GM12873 (cell line): Measurements from ENCODE around the gene MAD1L1.
A peak's percentile ranks its signal among the peaks of the same experiment; 100 is the strongest.

ENCODE experiments used
- CTCF ChIP-seq: IDR thresholded peaks from 2 replicates; pipeline ENCODE4 v1.5.1; 2012; ENCODE audit warnings: low read depth, mild to moderate bottlenecking, moderate library complexity, low read length, control low read depth; ENCODE audit not compliant: insufficient read depth; ENCODE audit errors: missing control alignments

The MAD1L1 gene

GRCh38 chr7:1813394-1814088 is 419.2 kb downstream of the MAD1L1 start:
- TF ChIP-seq CTCF: no peak

GRCh38 chr7:1812509-1813393 is 420.0 kb downstream of the MAD1L1 start:
- TF ChIP-seq CTCF: peak; percentile 50

GRCh38 chr7:1811850-1812508 is 420.8 kb downstream of the MAD1L1 start:
- TF ChIP-seq CTCF: no peak

- no peak for TF ChIP-seq CTCF
Measured at GRCh38 chr7:1810961-1811849, 421.5 kb downstream of the MAD1L1 start.

GRCh38 chr7:1810521-1810920 is 422.2 kb downstream of the MAD1L1 start:
- TF ChIP-seq CTCF: no peak

- TF ChIP-seq CTCF: no peak
Measured at GRCh38 chr7:1809601-1810258, 423.0 kb downstream of the MAD1L1 start.
